HG02884 (cell line): ENCODE measurements around the gene TBX3.

Experiments
- ATAC-seq: cut with Tn5 transposase; IDR thresholded peaks from one replicate; pipeline ENCODE4 v1.9.1; 2021; ENCODE audit warnings: mild to moderate bottlenecking, moderate library complexity; ENCODE audit not compliant: unreplicated experiment

The TBX3 gene

DNA sequence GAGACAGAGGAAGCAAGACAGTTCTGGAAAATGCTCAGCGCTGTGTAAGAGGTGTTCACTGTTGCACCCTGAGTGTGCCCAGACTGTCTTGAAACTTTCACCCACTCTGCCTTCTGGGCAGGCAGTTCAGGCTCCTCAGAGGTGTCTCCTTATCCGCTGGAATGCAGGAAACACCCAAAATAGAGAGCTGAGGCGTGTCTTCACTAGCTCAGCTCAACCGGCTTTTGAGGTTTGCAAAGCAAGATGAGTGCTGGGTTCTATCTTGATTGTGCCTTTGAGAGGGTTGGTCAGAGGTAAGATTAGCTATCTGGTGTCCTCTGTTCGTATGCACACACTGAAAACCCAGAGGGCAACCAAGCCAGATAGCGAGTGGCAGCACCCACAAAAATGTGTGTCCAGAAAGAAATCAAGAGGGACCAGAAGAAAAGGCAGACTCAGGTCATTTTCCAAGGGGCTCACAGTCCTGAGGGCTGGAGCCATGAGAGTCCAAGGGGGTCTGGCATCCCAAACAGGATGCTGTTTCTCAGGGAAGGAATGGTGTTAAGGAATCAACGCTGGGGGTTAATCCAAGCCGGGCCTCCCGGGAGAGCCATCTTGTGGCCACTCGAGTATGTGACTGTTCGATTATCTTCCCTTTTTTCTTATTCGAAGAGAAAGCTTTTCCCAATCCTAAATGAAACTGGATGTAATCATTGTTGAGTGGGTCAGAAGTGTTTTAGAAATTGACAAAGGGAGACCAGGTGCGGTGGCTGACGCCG is 47.1 kb downstream of the TBX3 start:
- no peak for ATAC-seq

- ATAC-seq: no peak
These were observed 52.7 kb downstream of the TBX3 start for GRCh38 chr12:114631242-114631641.

DNA sequence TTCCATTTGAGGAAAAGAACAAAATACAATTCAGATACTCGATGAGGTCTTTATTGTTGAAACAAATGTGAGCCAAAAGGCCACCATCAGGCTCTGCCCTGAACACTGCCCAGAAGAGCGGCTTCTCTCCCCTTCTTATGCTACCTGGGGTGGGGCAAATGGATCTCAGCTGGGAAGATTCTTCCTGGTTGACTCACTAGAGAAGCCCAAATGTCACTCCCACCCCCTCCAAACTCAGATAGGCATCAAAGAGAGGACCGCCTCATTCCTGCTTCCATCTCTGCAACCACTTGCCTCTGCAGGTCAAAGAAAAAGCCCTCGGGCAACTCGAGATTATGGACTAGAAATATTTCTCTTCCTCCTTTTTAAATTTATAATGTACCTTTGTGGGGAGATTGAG is 55.8 kb downstream of the TBX3 start:
- no peak for ATAC-seq

- no peak for ATAC-seq
These were observed 56.6 kb downstream of the TBX3 start for GRCh38 chr12:114627393-114627792.

- ATAC-seq: no peak
These were observed 58.6 kb downstream of the TBX3 start for GRCh38 chr12:114625294-114625851.

DNA sequence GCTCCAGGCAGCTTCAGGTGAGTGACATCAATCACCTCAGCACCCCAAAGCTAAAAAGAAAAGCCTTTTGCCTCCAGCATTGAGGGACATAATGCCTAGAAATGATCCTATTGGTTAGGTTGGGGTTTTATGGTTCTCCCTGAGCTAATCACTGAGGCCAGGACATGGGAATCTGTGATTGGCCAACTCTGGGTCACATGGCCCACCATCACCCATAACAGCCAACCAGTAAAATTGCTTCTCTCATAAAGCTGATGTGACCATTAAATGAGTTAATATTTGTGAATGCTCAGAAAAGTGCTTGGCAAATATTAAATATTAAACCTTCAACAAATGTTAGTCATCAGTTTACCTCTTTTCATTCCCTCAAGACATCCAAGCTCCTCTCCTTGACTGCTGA is 60.2 kb downstream of the TBX3 start:
- ATAC-seq: no peak
